NCI-H187 (cell line): ENCODE data around the gene CARS2.
"Not testable (repeated sequence)": the region's sequence is repeated elsewhere in the genome, so short reads cannot be mapped to it uniquely, and the experiment has no call there.

Source experiments
- DNase-seq, 2 experiments: peaks; one replicate each; lab custom pipeline; 2025; lab: John Stamatoyannopoulos, UW

The CARS2 gene

GRCh38 chr13:110682746-110683145 is 23.2 kb downstream of the CARS2 start:
- DNase-seq, result no peak

DNA sequence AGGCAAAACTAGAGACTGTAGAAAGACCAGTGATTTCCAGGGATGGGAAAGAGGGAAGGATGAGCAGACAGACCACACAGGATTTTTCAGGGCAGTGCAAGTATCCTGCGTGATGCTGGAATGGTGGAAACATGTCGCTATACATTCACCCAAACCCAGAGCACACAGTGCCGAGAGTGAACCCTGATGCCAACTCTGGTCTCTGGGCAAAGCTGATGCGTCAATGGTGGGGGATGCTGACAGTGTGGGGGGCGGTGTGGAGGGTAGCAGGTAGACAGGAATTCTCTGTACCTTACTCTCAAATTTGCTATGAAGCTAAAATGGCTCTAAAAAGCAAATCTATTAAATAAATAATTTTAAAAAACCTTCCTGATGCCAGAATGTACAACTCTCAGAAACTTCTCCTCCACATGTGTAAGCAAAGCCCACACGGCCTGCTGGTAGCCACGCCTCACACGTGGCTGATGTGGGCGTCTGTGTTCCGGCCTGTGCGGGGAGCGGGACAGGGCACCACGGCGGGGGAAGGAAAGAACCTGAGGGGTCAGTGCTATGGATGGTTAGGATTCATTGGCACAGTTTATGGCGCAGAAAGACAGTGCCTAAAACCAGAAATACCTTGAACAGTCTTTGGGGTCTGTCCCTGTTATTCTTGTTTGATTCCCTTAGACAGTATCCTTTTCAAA is 23.9 kb downstream of the CARS2 start:
- no peak for DNase-seq

GRCh38 chr13:110680852-110681251 is 25.1 kb downstream of the CARS2 start:
- no peak for DNase-seq

GRCh38 chr13:110677731-110678545 is 28.0 kb downstream of the CARS2 start:
- DNase-seq, result no peak

DNA sequence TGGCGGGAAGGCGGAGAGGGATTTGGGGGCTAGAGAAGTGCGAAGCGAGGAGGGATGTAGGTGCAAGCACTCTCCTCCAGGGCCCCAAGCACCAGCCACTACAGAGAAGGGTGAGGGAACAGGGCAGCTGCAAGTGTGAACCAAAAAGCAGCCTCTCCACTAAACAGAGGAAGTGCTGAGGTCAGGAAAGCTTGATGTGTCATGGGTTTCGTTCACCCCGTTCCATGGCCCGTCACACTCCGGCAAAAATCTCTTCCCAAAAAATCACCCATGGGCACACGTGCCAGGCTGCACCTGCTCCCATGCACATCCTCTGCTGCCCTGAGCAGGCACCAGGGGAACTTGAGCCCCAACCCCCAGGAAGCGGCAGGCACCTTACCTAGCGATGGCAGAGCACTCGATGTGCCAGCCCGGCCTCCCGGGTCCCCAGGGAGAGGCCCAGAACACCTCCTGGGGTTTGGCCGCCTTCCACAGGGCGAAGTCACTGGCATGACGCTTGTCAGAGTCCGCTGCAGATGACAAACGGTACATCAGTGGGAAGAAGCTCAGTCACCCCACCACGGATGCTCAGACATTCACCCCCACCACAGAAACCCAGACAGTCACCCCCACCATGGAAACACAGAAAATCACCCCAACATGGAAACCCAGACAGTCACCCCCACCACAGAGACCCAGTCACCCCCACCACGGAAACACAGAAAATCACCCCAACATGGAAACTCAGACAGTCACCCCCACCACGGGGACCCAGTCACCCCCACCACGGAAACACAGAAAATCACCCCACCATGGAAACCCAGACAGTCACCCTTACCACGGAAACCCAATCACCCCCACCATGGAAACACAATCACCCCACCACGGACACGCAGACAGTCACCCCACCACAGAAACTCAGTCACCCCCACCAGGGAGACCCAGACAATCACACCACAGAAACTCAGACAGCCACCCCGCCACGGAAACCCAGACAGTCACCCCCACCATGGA is 29.0 kb downstream of the CARS2 start:
- no peak for DNase-seq

GRCh38 chr13:110669814-110670213 is 36.1 kb downstream of the CARS2 start:
- DNase-seq, result not testable (repeated sequence)

- no peak for DNase-seq
Measured at GRCh38 chr13:110669036-110669435, 36.9 kb downstream of the CARS2 start.

GRCh38 chr13:110666255-110666533 is 39.7 kb downstream of the CARS2 start:
- DNase-seq, result no peak

- no peak for DNase-seq
Measured at GRCh38 chr13:110665491-110666254, 40.2 kb downstream of the CARS2 start.

DNA sequence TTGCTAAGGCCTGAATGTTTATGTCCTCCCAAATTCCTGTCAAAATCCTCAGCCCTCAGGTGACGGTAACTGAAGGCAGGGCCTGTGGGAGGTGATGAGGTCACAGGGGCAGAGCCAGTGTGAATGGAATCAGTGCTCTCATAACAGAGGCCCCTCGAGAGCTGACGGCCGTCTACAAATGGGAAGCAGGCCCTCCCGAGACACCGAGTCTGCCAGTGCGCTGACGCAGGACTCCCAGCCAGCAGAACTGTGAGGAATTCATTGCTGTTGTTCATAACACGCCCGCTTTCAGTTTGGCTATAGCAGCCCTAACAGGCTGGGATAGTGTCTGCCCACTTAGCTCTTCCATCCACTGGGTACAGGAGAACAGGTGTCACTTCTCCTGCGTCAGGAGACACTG is 41.2 kb downstream of the CARS2 start:
- no peak for DNase-seq

- no peak for DNase-seq
Measured at GRCh38 chr13:110664041-110664440, 41.9 kb downstream of the CARS2 start.

GRCh38 chr13:110663491-110663890 is 42.4 kb downstream of the CARS2 start:
- DNase-seq, result no peak

GRCh38 chr13:110662777-110663443 is 43.0 kb downstream of the CARS2 start:
- DNase-seq, result no peak

- no peak for DNase-seq
Measured at GRCh38 chr13:110662091-110662490, 43.8 kb downstream of the CARS2 start.

- no peak for DNase-seq
Measured at GRCh38 chr13:110661256-110661655, 44.7 kb downstream of the CARS2 start.

- DNase-seq, result not testable (repeated sequence)
Measured at GRCh38 chr13:110658218-110658911, 47.6 kb downstream of the CARS2 start.

- DNase-seq, result no peak
Measured at GRCh38 chr13:110657196-110657595, 48.7 kb downstream of the CARS2 start.

- DNase-seq, result no peak
Measured at GRCh38 chr13:110653851-110654250, 52.1 kb downstream of the CARS2 start.

DNA sequence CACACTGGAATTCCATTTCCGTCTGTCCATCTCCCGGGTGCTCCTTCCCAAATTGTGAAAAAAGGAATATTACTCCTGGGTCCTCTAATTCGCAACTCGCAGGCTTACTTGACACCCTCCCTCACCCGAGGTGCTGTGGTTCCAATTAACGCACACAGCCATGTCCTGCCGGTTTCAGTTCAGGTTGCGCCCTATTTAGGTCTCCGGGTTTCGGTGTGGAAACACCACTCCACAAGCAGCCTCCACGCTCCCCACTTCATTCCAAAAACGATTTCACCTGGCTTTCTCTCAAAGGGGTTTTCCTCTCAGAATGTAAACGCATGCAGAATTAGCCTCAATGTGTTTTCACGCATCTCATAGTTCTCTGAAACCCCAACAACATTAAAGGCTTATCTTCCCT is 52.6 kb downstream of the CARS2 start:
- no peak for DNase-seq

DNA sequence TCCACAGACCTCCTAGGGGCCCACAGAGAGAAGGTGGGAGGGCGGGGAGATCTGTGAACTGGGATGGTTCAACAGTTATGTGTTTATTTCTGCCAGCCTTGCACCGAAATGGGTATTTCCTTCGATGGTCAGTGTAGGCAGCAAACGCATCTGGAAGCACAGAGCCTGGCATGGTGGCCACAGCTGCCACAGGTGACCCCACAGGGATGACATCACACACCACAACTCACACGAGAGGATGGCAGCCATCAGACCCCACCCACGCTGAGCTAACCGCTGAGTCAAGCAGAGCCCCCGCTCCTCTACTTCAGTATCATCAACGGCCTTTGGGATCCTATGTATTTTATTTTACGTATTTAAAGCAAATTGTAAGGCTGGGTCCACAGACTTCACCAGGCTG is 53.2 kb downstream of the CARS2 start:
- DNase-seq, result no peak
